HepG2 (cell line): ENCODE results near the gene IRF4. TPM values are rescaled to one million over a fixed set of nuclear protein-coding genes. Genes with fewer than 3 reads are reported as not detected.

Experiments used
- ATAC-seq: fragments of 200-7000 bp; cut with Tn5 transposase; 3 replicates; pipeline ENCODE4 v1.9.1; 2020; ENCODE audit warnings: mild to moderate bottlenecking, moderate library complexity
- BruUV-seq: library from RNA; stranded (reverse); fragments of 400-500 nt; replicated peaks from 2 replicates; lab custom pipeline; 2021; lab: Mats Ljungman, UMichigan
- CTCF ChIA-PET: fragments of 300-600 bp; formaldehyde crosslinking; extraction: SDS; loops from one replicate; lab custom pipeline; 2021; ENCODE audit warnings: low total read pairs, inconsistent platforms, low intra/inter-chr PET ratio; lab: Yijun Ruan, JAX
- POLR2A ChIA-PET: fragments of 350-600 bp; sonication (Branson Sonifier 250); formaldehyde crosslinking; loops from one replicate; lab custom pipeline; 2020; ENCODE audit warnings: antibody characterized with exemption, inconsistent platforms; lab: Yijun Ruan, JAX
- DNase-seq: peaks from one replicate; pipeline ENCODE4 v3.0.0-alpha.2; 2015; ENCODE audit warnings: low spot score
- FAIRE-seq: peaks from 3 replicates; lab custom pipeline; 2011; peaks lifted over from hg19 to GRCh38; lab: Jason Lieb, UNC
- H2AFZ ChIP-seq: one replicate; pipeline ENCODE4 v1.6.1; 2011; ENCODE audit warnings: low read length, inconsistent platforms
- H3K27ac ChIP-seq: fragments of 300-600 bp; 3 replicates; pipeline ENCODE4 v1.8.0; 2011; ENCODE audit warnings: mixed run types, mild to moderate bottlenecking, mixed read lengths, low read length, inconsistent platforms; ENCODE audit not compliant: insufficient read depth; ENCODE audit errors: extremely low read length
- H3K27me3 ChIP-seq, 2 experiments: fragments of 200-600 bp in 1 of 2; 2 replicates in 1 of 2; 3 replicates in 1 of 2; pipeline versions ENCODE4 v1.6.0 to v1.8.0; 2011; ENCODE audit warnings: low read length in 2 of 2, mild to moderate bottlenecking in 2 of 2, moderate library complexity in 2 of 2, inconsistent platforms in 1 of 2; ENCODE audit not compliant: insufficient read depth in 2 of 2, control insufficient read depth in 1 of 2
- H3K36me3 ChIP-seq, 2 experiments: fragments of 200-600 bp in 1 of 2; replicated peaks in 1 of 2; 2 replicates in 1 of 2; 3 replicates in 1 of 2; pipeline versions ENCODE4 v1.5.1 to v1.8.0; 2011; ENCODE audit warnings: low read length in 2 of 2, inconsistent platforms in 1 of 2; ENCODE audit not compliant: insufficient read depth in 2 of 2, control insufficient read depth in 1 of 2
- H3K4me1 ChIP-seq: 2 replicates; pipeline ENCODE4 v1.5.1; 2012; ENCODE audit warnings: low read length, inconsistent platforms; ENCODE audit not compliant: insufficient read depth
- H3K4me2 ChIP-seq: 2 replicates; pipeline ENCODE4 v1.6.0; 2011; ENCODE audit warnings: low read depth, low read length, inconsistent platforms
- H3K4me3 ChIP-seq, 3 experiments: fragments of 200-600 bp in 1 of 3; sonication (generic), shearing (Covaris generic) in 1 of 3; replicated peaks in 1 of 3; 2 replicates each; pipeline ENCODE4 v1.5.1; 2011 to 2016; ENCODE audit warnings: low read length in 3 of 3, inconsistent platforms in 2 of 3, low read depth in 2 of 3, mild to moderate bottlenecking in 2 of 3, control low read depth in 1 of 3, mixed read lengths in 1 of 3; ENCODE audit not compliant: insufficient read depth in 1 of 3
- H3K79me2 ChIP-seq: one replicate; pipeline ENCODE4 v1.6.1; 2011; ENCODE audit warnings: low read length, inconsistent platforms; ENCODE audit not compliant: insufficient read depth
- H3K9ac ChIP-seq: 2 replicates; pipeline ENCODE4 v1.6.0; 2011; ENCODE audit warnings: mild to moderate bottlenecking, low read depth, low read length, inconsistent platforms; ENCODE audit not compliant: insufficient read depth
- H3K9me3 ChIP-seq: 2 replicates; pipeline ENCODE4 v1.5.1; 2012; ENCODE audit warnings: mild to moderate bottlenecking, low read length
- H4K20me1 ChIP-seq: 2 replicates; pipeline ENCODE4 v1.6.0; 2011; ENCODE audit warnings: inconsistent platforms, mild to moderate bottlenecking, low read length, moderate library complexity; ENCODE audit not compliant: insufficient read depth
- MAX ChIP-seq: IDR thresholded peaks from 2 replicates; pipeline ENCODE4 v1.6.1; 2012; ENCODE audit warnings: inconsistent platforms
- SRSF9 ChIP-seq: fragments of 200-400 bp; formaldehyde crosslinking; IDR thresholded peaks from 2 replicates; pipeline ENCODE4 v1.6.1; 2018; ENCODE audit warnings: borderline replicate concordance, mild to moderate bottlenecking, low read depth, low read length; ENCODE audit not compliant: insufficient read depth, poor library complexity, severe bottlenecking
- ZNF841 ChIP-seq: sonication (generic); formaldehyde crosslinking; IDR thresholded peaks from 2 replicates; pipeline ENCODE4 v1.8.1; 2023; ENCODE audit warnings: missing genetic modification reagents, borderline replicate concordance
- WGBS: methylation state at CpG from one replicate; pipeline ENCODE4 v1.1.6; 2017; ENCODE audit warnings: low lambda C conversion rate; 5-methylcytosine and 5-hydroxymethylcytosine counted together
- in situ Hi-C: cut with HindIII; loops from 2 replicates; pipeline ENCODE4 v1.10.0; 2017; ENCODE audit warnings: low pct_unique_long_range_greater_than_20kb; ENCODE audit not compliant: extremely low pct_ligation_motif_present
- intact Hi-C: fragments of 100-400 bp; cut with micrococcal nuclease; formaldehyde crosslinking; loops from one replicate; pipeline ENCODE4 v1.10.0; 2022; ENCODE audit not compliant: unreplicated experiment
- polyA plus RNA-seq, 8 experiments: library from polyadenylated mRNA; depleted of rRNA in 3 of 8; stranded (reverse) in 7 of 8; unstranded in 1 of 8; fragments of >200 nt; fragmentation: Illumina TruSeq in 4 of 8; extraction: Trizol in 4 of 8; gene quantifications; 2 replicates each; pipeline versions ENCODE4 v1.2.1 to v1.2.3, GENCODE V29; 2011 to 2016; ENCODE audit warnings: low read depth in 4 of 8, missing spikeins in 1 of 8, mixed read lengths in 1 of 8; ENCODE audit not compliant: insufficient read depth in 1 of 8
- total RNA-seq, 5 experiments: library from RNA; depleted of rRNA; stranded (reverse); fragments of >200 nt; fragmentation: Illumina TruSeq; extraction: Trizol; gene quantifications; 2 replicates each; pipeline ENCODE4 v1.2.3, GENCODE V29; 2016; ENCODE audit warnings: low read depth in 1 of 5
- TF ChIP-seq, protein P1 (sequence below): sonication (generic); formaldehyde crosslinking; IDR thresholded peaks from 2 replicates; pipeline ENCODE4 v1.4.0; 2020; ENCODE audit warnings: missing genetic modification reagents
- TF ChIP-seq, protein P2 (sequence below): IDR thresholded peaks from 2 replicates; pipeline ENCODE4 v1.6.1; 2016

Gene IRF4
- total and polyA plus RNA-seq, 2 of the 13 experiments (the other 11 are each of a cell fraction or from before 2014, with no cell fraction given): 0.07 to 0.09 TPM

- no peak for TF ChIP-seq MAX
- TF ChIP-seq, protein P1, sequence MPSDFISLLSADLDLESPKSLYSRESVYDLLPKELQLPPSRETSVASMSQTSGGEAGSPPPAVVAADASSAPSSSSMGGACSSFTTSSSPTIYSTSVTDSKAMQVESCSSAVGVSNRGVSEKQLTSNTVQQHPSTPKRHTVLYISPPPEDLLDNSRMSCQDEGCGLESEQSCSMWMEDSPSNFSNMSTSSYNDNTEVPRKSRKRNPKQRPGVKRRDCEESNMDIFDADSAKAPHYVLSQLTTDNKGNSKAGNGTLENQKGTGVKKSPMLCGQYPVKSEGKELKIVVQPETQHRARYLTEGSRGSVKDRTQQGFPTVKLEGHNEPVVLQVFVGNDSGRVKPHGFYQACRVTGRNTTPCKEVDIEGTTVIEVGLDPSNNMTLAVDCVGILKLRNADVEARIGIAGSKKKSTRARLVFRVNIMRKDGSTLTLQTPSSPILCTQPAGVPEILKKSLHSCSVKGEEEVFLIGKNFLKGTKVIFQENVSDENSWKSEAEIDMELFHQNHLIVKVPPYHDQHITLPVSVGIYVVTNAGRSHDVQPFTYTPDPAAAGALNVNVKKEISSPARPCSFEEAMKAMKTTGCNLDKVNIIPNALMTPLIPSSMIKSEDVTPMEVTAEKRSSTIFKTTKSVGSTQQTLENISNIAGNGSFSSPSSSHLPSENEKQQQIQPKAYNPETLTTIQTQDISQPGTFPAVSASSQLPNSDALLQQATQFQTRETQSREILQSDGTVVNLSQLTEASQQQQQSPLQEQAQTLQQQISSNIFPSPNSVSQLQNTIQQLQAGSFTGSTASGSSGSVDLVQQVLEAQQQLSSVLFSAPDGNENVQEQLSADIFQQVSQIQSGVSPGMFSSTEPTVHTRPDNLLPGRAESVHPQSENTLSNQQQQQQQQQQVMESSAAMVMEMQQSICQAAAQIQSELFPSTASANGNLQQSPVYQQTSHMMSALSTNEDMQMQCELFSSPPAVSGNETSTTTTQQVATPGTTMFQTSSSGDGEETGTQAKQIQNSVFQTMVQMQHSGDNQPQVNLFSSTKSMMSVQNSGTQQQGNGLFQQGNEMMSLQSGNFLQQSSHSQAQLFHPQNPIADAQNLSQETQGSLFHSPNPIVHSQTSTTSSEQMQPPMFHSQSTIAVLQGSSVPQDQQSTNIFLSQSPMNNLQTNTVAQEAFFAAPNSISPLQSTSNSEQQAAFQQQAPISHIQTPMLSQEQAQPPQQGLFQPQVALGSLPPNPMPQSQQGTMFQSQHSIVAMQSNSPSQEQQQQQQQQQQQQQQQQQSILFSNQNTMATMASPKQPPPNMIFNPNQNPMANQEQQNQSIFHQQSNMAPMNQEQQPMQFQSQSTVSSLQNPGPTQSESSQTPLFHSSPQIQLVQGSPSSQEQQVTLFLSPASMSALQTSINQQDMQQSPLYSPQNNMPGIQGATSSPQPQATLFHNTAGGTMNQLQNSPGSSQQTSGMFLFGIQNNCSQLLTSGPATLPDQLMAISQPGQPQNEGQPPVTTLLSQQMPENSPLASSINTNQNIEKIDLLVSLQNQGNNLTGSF (CRISPR knock-in tag): no peak
Measured at GRCh38 chr6:414447-414846, 22.9 kb downstream of the IRF4 start (continued).

GRCh38 chr6:415087-415486 is 23.5 kb downstream of the IRF4 start:
- Histone ChIP-seq H3K4me2 (no peak overlapping the region), H3K27me3 (peaks cover 2 to 27% of the 10 kb centered on the region in 2 experiments; a peak in 4 of 5 replicates), H3K27ac (no peak overlapping the region), H4K20me1 (no peaks in the 10 kb centered on the region), H2AFZ (no peak overlapping the region), H3K9me3 (peaks cover 11% of the 10 kb centered on the region; the same call in 1 of the 2 replicates), H3K36me3 (no peaks in the 10 kb centered on the region), H3K79me2 (no peaks in the 10 kb centered on the region), H3K9ac (no peak overlapping the region), H3K4me3 (no peak overlapping the region), H3K4me1 (no peaks in the 10 kb centered on the region)
- 90% methylated on average over 3 of the region's 3 CpGs for WGBS
- CTCF ChIA-PET: no interaction called here
- FAIRE-seq (no peak), DNase-seq (no peak), ATAC-seq (no peak)
- TF ChIP-seq, protein P2, sequence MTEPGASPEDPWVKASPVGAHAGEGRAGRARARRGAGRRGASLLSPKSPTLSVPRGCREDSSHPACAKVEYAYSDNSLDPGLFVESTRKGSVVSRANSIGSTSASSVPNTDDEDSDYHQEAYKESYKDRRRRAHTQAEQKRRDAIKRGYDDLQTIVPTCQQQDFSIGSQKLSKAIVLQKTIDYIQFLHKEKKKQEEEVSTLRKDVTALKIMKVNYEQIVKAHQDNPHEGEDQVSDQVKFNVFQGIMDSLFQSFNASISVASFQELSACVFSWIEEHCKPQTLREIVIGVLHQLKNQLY (CRISPR knock-in tag): no peak
- no peak for TF ChIP-seq SRSF9
- TF ChIP-seq ZNF841 (CRISPR knock-in tag): peak; percentile 98
- intact Hi-C loops (no loop called here), in situ Hi-C loops (no loop called here)
- POLR2A ChIA-PET: no interaction called here
- no TSS peak for BruUV-seq
